ENCODE results near the gene NEDD8.
A peak's percentile ranks its signal among the peaks of the same experiment; 100 is the strongest.

Gene NEDD8

DNA sequence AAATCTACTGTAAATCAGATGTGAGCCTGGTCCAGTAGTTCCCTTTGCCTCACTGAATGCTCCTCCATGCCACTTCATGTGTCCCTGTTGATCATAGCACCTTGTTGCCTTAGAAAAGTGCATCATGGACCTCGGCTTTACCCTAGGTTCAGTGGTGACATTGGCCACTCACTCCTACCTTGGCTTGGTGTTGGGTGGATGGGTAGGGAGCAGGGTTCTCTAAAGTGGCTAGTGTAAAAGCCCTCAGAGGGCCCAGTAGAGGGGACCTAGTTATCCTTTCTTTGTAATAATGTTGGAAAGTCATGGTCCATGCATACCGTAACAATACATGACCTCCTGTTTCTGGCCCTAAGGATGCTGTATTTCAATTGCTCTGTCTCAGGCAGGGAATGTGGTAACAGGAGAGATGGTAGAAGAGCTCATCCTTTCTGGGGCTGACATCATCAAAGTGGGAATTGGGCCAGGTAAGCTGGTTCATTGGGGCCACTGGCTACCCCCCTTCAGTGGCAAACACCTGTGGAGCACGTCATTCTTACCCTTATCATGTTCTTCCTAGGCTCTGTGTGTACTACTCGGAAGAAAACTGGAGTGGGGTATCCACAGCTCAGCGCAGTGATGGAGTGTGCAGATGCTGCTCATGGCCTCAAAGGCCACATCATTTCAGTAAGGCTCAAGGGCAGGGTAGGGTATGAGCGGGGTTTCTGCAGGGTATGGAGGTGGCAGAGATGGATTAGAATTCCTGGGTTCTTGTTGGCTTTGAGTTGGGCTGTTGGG lies 4.7 kb upstream of the NEDD8 start:
- Mint-ChIP-seq H3K4me1 (peaks cover 42% of the 10 kb centered on the region), H3K4me3 (peak overlapping the region in 1 of 3 experiments; percentile 94), H3K9me3 (no peaks in the 10 kb centered on the region), H3K27me3 (ENCODE audit: low read depth) (no peaks in the 10 kb centered on the region), H3K27ac (no peak overlapping the region), H3K36me3 (ENCODE audit: low read depth) (peaks cover 59% of the 10 kb centered on the region)
- TF ChIP-seq, protein P1, sequence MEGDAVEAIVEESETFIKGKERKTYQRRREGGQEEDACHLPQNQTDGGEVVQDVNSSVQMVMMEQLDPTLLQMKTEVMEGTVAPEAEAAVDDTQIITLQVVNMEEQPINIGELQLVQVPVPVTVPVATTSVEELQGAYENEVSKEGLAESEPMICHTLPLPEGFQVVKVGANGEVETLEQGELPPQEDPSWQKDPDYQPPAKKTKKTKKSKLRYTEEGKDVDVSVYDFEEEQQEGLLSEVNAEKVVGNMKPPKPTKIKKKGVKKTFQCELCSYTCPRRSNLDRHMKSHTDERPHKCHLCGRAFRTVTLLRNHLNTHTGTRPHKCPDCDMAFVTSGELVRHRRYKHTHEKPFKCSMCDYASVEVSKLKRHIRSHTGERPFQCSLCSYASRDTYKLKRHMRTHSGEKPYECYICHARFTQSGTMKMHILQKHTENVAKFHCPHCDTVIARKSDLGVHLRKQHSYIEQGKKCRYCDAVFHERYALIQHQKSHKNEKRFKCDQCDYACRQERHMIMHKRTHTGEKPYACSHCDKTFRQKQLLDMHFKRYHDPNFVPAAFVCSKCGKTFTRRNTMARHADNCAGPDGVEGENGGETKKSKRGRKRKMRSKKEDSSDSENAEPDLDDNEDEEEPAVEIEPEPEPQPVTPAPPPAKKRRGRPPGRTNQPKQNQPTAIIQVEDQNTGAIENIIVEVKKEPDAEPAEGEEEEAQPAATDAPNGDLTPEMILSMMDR (IDR thresholded peaks at IDR 0.05; ENCODE audit: unreplicated experiment in 3 of 3): no peak

DNA sequence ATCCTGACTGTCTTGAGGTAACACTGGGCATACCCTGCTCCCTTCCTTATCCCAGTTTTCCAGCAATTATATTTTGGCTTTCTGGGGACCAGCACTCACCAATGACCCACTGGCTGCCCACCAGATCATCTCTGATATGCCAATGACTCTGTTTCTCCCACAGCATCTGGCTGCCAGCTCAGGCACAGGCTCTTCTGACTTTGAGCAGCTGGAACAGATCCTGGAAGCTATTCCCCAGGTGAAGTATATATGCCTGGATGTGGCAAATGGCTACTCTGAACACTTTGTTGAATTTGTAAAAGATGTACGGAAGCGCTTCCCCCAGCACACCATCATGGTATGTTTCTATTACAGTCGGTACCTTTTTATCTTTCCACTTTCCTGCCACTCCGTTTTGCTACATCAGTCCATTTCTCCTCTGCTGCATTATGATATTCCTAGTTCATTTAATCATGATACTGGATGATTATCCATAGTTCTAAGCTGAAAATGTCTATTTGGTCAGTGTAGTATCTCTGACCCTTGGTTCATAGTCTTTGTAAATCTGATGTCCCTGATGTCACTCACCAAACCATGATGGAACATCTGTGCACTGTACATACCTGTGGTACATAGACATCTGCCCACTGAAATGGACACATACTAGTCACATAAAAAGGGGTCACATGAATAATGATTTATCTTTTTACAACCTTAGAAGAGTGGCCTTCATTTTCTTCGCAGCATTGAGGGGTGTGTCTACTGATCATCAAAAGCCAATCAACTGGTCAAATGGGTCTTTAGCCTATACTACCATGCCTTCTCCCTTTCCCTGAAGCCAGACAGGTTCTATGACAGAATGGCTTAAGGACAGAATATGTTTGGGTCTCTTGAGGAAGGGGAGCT lies 3.9 kb upstream of the NEDD8 start:
- Mint-ChIP-seq H3K27ac (peak overlapping the region in 1 of 3 experiments; percentile 15), H3K4me1 (peaks cover 46% of the 10 kb centered on the region), H3K27me3 (ENCODE audit: low read depth) (no peaks in the 10 kb centered on the region), H3K9me3 (no peaks in the 10 kb centered on the region), H3K36me3 (ENCODE audit: low read depth) (peaks cover 59% of the 10 kb centered on the region), H3K4me3 (peak overlapping the region; percentile 10 to 94 (median 16))
- TF ChIP-seq, protein P1 (IDR thresholded peaks at IDR 0.05; ENCODE audit: unreplicated experiment in 3 of 3): no peak

DNA sequence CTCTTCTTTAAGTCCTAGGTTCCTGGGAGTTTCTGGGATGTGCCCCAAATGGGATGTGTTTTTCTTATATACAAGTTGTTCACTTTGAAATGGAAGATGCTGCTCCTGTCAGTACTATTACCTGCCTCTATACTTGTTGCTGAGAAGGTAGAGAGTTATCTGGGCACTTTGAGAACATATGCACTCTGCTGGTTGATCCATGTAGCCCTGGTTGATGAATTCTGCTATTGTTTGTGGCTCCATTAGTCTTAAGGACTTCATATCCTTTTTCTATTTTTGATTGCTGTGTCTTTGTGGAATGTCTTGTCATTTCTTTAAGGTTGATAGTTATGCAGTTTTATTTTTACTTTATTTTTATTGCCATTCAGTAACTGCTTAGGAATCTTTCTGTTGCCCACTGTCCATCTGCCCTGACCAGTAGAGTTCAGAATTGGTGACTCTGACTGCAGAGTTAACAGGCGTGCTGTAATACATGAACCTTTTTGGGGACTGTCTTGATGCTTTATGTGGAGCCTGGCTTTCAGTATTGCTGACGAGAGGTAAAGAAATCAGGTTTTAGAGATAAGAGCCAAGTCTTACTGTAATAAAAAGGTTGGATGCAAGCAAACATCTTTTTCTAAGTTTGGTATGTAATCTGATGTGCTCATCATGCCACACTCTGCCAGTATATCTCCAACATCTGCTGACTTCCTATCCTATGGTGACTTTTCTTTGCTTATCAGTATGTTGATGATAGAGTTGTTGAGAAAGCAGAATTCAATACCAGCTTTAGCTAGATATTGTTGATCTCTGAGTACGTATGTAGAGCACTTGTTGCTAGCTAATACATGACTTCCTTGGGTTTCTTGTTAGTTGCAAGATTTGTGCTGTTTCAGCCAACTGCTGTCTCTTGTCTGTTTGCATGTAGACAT lies 2.2 kb upstream of the NEDD8 start:
- no peaks in the 10 kb centered on the region for H3K27me3 Mint-ChIP-seq (ENCODE audit: low read depth)
- no peaks in the 10 kb centered on the region for H3K9me3 Mint-ChIP-seq
- peaks cover 35% of the 10 kb centered on the region for H3K4me1 Mint-ChIP-seq
- TF ChIP-seq, protein P1 (IDR thresholded peaks at IDR 0.05; ENCODE audit: unreplicated experiment in 3 of 3): no peak
- H3K27ac Mint-ChIP-seq: peak overlapping the region; percentile 92 to 99 (median 97)
- H3K36me3 Mint-ChIP-seq (ENCODE audit: low read depth): peaks cover 47% of the 10 kb centered on the region
- peak overlapping the region; percentile 90 to 98 (median 94) for H3K4me3 Mint-ChIP-seq

DNA sequence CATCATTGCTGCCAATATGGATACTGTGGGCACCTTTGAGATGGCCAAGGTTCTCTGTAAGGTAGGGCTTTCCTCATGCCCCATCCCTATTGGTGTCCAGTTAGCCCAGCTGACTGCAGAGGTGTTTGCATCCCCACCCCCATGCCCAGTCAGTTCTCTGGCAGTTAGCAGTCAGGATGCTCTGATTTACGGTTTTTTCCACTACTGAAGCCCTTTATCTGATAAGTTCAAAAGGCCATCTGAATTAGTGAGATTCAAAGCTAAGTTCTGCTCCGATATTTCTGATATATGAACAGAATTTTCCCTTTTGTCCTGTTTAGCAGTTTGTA lies 1.3 kb upstream of the NEDD8 start:
- Mint-ChIP-seq H3K27ac (peak overlapping the region; percentile 92 to 99 (median 97)), H3K4me3 (peak overlapping the region; percentile 90 to 98 (median 94)), H3K4me1 (peaks cover 27% of the 10 kb centered on the region), H3K9me3 (no peaks in the 10 kb centered on the region), H3K27me3 (ENCODE audit: low read depth) (no peaks in the 10 kb centered on the region), H3K36me3 (ENCODE audit: low read depth) (peaks cover 40% of the 10 kb centered on the region)
- TF ChIP-seq, protein P1 (IDR thresholded peaks at IDR 0.05; ENCODE audit: unreplicated experiment in 3 of 3): no peak

DNA sequence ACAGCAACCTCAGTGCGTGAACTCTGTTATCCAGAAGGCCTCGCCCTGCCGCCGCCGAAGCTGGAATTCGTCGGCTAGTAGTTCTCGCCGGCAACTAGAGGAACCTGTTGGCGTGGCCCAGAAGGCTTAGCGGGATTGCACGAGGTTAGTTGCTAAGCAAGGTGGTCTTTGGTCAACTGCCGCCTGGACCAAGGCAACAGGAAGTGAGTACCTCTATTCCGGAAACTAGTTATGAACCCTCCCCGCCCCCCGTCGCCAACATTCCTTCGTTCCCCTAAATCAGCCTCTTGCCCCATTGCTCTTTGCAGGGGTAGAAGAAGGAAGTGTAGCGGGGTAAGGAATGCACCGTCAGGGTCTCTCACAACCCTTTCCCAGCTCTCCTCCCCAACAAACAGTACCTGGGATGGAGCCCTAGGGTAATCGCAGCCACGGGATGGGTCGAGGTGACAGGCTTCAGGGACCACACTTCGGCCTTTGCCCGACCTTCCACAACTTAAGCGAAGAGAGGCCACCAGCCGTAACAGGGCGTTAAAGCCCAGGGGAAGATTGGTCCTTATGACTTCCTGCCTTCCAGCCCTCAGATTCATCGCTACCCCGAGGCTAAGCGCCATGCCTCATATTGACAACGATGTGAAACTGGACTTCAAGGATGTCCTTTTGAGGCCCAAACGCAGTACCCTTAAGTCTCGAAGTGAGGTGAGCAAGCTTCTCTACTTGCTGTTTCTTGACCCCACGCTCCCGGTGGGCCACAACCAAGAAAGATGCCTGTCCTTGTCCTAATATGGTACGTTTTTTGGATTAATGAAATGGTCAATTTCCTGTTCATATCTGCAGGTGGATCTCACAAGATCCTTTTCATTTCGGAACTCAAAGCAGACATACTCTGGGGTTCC lies 724 bp upstream of the NEDD8 start, which contains the start of gene GMPR2:
GMPR2 (plus strand) TSS at position 285 of the 893 bp plus-strand sequence; CDS start at position 610, 325 bp downstream.
- Mint-ChIP-seq H3K27ac (peak within 1 kb of the TSS; percentile 92 to 99 (median 97)), H3K36me3 (ENCODE audit: low read depth) (peaks cover 33% of the 10 kb centered on the region), H3K4me1 (peaks cover 27% of the 10 kb centered on the region), H3K27me3 (ENCODE audit: low read depth) (no peaks in the 10 kb centered on the region), H3K4me3 (peak within 1 kb of the TSS; percentile 90 to 98 (median 94)), H3K9me3 (no peaks in the 10 kb centered on the region)
- TF ChIP-seq, protein P1 (IDR thresholded peaks at IDR 0.05; ENCODE audit: unreplicated experiment in 3 of 3): no peak

Measured in nephron (organoid).